Suppressor macrophage treated with lipopolysaccharide for 4 hours (primary cell): Measurements from ENCODE around the gene MAPK8IP2.

Experiments
- DNase-seq: peaks from one replicate; pipeline ENCODE4 v3.0.0-alpha.2; 2020

MAPK8IP2 gene

GRCh38 chr22:50576070-50576469 lies 24.5 kb upstream of the MAPK8IP2 start:
- peak; percentile 14 for DNase-seq

GRCh38 chr22:50576806-50577696 lies 23.5 kb upstream of the MAPK8IP2 start:
- DNase-seq = peak; percentile 26

DNA sequence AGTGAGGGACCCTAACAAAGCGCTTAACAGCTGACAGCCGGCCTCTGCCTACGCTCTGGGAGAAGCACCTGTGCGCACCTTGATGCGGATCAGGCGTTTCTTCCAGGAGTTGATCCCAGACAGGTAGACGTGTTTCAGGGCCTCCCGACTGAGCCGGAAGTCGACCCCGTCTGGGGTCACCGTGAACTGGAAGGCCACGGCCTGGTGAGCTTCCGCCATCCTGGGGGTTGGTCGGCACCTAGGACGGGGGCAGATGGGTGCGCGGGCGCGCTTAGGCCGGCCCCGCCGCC lies 23.0 kb upstream of the MAPK8IP2 start:
- DNase-seq = no peak

DNA sequence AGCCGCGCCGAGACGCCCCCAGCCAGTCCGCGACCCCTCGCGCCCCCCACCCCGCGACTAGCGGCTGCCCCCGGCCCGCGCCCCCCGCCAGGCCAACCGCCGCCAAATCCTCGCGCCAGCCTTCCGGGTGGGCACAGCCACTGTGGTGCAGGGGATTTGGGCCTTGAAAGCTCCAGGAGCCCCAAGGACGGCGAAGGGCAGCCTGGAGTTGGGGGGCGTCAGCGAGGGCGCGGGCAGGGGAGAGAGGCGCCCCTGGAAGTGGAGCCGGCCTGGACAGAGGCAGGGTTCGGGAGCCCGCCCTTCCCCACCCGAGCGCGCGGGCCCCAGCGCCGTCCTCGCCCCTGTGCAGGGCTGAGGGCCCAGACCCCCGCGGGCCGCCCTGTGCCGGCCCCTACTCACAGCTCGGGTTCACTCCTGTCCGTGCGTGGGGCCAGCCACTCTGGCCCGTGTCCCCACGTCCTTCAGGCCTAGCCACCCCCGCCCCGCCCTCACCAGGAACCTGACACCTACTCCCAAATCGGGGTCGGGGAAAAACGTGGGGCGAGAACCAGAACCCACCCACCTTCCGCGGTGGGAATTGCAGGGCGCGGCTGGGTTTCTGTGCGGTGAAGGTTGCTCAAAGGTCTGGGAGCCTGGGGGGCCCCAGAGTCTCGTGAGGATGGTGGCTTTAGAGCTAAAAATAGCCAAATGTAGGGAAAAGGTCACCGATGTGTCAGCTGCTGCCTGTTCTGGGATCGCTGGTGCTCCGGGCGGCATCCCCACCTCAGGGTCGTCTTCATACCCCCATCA lies 22.4 kb upstream of the MAPK8IP2 start, which contains the start of gene CPT1B:
TSS of gene CPT1B (minus strand) at position 441 of the 789 bp plus-strand sequence. CDS start 512 bp downstream, outside the sequence.
- DNase-seq = no peak

GRCh38 chr22:50578776-50579310 lies 21.8 kb upstream of the MAPK8IP2 start:
- DNase-seq = no peak

DNA sequence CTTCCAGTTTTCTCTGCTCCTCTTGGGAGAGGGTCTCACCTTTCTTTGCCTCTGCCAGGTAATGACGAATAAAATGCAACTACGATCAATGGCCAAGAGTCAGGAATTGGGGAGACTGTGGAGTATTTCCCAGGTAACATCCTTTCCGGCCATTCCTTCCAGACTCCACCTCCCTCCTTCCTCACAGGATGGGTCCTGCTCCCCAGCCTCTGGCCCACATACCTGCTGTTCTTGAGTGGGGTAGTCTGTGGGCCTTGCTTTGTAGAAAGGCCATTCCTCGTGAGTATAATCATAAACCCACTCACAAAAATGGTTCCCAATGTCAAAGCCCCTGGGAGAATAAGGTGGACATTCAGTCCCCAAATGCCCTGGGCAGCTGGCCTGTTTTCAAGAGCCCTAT lies 20.8 kb upstream of the MAPK8IP2 start:
- DNase-seq = no peak

DNA sequence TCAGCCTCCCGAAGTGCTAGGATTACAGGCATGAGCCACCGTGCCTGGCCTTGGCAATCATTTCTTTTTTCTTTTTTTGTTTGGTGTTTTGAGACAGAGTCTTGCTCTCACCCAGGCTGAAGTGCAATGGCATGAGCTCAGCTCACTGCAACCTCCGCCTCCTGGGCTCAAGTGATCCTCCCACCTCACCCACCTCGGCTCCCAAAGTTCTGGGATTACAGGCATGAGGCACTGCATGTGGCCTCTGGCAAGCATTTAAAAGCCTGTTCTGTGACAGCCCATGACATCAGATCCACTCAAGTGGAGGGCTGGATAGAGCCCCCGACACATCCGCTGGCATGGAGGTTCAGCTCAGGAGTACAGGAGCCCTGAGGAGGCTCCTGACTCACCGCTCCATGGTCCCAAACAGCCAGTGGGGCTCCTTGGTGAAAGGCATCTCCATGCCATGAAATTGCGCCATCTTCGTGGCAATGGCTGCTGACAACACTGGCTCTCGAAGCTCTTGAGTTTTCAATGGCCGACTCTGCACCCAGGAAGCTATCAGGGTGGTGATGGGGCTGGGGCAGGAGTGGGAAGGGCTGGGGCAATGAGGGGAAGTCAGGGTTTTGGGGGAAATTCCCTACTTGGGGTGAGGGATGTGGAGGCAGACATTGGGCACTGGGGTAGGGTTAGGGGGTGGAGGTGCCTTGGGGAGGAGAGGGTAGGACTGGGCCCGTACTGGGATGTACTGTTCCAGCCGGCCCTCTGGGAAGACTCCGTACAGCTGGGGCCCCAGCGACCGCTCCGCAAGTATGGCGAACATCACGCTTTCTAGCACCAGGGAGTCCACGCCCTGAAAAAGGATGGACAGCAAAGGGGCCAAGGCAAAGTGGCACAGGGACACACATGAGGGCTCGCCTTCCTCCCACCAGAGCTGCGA lies 19.3 kb upstream of the MAPK8IP2 start:
- DNase-seq = peak; percentile 42

DNA sequence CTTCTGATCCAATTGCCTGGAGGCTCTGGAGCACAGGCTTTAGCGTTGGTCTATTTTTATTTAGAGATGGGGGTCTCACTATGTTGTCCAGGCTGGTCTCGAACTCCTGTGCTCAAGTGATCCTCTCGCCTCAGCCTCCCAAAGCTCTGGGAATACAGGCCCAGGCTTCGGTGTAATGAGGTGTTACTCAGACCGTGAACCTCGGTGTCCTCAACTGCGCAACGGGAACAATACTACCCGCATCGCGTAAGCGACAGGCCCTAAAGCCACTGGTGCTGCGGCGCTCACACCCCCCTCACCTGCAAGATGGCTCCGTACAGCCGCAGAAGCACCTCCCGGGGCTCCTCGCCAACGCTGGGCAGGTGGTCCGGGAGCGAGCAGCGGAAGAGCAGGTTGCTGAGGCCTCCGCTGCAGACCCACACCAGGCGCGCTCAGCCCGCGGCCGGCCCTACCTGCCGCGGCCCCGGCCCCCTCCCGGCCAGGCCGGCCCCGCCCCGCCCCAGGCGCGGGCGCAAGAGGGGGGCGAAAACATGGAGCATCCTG lies 18.6 kb upstream of the MAPK8IP2 start:
- DNase-seq = peak; percentile 16

DNA sequence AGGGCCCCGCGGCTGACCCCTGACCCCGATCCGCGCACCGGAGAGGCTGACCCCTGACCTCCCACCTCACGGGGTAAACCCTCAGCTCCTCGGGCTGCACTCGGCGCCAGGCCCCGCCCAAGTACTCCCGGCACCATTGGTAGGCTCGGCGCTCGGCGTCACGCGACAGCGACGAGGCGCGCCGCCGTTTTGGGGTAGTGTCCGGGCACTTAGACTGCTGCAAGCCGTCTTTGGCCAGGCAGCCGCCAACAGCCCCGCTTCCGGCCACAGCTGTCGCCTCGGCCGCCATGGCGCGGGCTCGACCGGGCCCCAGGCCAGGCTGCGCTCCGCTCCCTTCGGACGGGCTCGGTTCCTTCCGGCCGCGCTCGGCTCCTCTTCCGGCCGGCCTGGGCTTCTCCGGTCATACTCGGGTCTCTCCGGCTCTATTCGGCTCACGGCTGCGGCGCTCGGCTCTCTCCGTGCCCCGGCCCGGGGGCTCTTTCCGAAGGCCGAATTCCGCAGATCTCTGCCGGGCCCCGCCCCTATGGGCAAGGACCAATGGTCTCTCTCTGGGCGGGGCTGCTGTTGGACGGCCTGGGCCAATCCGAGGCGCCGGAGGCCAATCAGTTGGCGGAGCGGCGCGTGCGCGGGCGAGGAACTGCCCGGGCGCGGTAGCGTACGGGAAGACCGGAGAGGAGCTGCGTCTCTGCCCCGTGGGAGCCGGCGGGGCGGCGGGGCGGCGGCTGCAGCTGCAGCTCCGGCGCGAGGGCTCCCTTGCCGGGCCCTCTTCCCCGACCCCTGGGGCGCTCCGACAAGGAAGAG lies 17.9 kb upstream of the MAPK8IP2 start, which contains the start of gene CHKB:
TSS of gene CHKB (minus strand) at position 357 of the 801 bp plus-strand sequence. CDS start at position 289, 68 bp downstream.
- peak; percentile 99 for DNase-seq

GRCh38 chr22:50583294-50583861 lies 17.2 kb upstream of the MAPK8IP2 start:
- DNase-seq = no peak

GRCh38 chr22:50584106-50585096 lies 16.2 kb upstream of the MAPK8IP2 start:
- DNase-seq = no peak

- DNase-seq = no peak
Measured at GRCh38 chr22:50585238-50585637, 15.4 kb upstream of the MAPK8IP2 start.

- no peak for DNase-seq
Measured at GRCh38 chr22:50585781-50586180, 14.8 kb upstream of the MAPK8IP2 start.

DNA sequence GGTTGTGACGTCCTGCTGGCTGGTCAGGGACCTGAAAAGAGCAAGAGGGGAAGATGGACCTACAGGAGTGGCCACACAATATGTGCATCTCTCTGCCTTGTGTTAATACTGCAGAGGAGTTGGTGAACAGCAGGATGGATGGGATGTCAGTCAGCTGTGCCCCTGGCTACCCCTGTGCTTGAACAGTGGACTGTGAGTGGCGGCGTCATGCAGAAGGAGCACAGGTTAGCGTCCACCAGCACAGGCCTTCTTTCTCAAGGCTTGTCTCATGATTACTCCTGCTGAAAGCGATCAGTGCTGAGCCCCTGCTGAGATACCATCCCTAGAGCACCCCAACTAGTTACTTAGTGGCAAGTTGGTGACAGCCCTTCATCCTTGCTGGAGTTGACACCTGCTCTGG lies 14.2 kb upstream of the MAPK8IP2 start:
- no peak for DNase-seq

GRCh38 chr22:50587407-50587806 lies 13.2 kb upstream of the MAPK8IP2 start:
- DNase-seq = no peak

- DNase-seq = no peak
Measured at GRCh38 chr22:50595189-50595588, 5.4 kb upstream of the MAPK8IP2 start.

DNA sequence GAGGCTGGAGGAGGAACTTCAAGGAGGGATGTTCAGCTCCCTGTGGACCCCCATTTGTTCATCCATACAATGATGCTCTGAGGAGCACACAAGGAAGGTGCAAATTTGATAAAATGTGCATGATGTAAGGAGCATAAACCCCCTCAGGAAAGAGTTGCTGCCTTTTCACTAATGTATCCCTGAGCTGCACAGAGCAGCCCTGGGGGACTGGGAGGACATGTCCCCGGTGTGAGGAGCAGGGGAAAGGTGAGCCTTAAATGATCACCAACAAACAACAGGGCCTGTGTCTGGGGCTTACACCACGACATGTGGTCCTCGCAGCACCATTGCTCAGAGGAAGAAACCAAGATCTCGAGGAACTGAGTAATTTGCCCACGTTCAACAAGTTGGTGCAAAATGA lies 3.5 kb upstream of the MAPK8IP2 start:
- DNase-seq = no peak

GRCh38 chr22:50599816-50600455 lies 657 bp upstream of the MAPK8IP2 start:
- DNase-seq = peak; percentile 29
